DMS53 (cell line): ENCODE results near the gene IGFALS.

Experiments used
- DNase-seq: peaks from one replicate; lab custom pipeline; 2025; lab: John Stamatoyannopoulos, UW

IGFALS gene

DNA sequence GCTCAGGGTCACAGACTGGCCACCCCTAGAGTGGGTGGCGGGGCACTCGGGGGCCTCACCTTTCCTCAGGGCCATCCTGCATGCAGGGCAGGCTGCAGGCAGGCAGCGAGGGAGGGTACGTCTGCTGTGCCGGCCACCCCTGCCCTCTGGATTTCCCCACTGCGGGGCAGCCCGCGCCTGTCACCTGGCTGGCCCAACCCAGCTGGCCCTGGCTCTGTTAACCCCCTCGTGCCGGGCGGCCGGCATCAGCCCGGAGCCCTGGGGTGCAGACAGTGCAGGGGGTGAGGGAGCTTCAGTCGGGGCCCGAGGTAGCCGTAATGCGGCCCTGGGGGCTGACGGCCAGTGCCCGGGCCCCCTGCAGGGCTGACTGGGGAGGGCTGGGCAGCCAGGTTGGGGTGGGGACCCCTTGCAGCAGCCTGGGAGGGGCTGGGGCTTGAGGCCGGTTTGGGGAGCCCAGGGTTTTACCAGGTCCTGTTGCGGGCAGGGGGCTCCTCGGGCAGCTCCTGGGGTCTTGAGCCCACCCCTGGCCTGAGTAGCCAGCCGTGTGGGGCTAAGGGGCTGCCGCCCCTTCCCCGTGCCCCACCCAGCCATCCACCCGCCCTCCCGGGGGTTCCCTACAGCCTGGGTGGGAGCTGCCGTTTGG is at the start of gene IGFALS:
Gene IGFALS, minus strand, starts transcription at position 128 of the 643 bp plus-strand sequence. Its CDS starts 53 bp downstream, at position 75.
- peak; percentile 60 for DNase-seq

DNA sequence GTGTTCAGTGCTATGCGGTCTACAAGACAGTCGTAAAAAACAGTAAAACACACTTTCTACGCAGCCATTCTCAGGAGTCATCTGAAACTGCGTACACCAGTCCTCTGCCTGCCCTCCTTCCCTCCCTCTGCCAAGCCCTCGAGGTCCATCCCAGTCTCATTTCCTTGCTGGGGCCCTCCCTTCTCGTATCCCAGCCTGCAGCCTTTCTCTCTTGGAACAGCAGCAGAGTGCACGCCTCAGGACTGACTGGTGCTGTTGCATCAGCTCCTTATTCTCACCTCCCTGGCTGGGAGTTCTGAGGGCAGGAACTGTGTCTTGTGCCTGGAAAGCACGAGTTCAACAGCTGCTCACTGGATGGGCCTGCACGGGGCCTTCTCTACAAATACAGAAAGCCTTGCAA is 46.0 kb upstream of the IGFALS start:
- no peak for DNase-seq

DNA sequence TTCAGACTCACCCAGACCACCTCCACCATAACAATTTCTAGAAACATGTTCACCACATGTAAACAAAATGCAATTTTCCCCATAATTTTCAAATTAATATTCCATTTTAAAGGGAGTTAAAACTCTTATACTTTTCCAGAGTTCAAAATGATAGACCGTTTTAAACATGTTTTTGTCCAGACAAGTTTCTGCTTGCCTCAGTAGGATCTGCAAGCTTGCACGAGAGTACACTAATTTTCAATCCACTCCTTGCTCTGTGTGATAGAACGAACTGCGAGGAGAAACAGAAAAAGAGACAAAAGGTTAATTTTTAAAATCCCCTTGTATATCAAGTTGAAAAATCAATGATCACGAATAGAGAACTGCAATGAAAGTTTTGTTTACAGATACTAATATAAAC is 40.6 kb upstream of the IGFALS start:
- no peak for DNase-seq

DNA sequence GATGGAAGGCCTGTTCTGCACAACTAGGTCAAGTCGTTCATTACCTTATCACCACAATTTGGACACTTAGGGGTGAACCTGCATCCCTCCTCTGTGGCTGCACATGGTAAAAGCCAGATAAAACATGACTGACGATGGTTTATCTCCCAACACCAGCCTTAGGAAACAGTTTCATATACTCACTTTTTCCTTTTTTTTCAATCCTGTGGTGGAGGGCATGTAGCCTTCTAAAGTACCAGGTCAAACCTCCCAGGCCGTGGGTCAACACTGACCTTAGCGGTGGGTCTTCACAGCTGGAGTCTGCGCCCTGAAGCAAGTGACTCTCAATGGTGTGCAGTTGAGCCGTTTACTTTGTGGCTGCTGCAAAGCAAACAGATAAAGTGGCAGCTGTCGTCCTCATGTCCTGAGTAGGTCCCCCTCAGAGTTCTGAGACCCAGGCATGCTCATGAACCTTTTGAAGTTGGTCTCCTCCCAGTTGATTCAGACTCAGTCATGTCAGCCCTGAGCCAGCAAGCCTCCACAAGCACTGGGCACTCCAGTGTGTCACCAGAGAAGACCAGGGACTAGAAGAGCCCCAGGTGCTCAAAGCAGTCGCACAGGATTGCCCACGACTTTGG is 39.4 kb upstream of the IGFALS start:
- DNase-seq = peak; percentile 85

DNA sequence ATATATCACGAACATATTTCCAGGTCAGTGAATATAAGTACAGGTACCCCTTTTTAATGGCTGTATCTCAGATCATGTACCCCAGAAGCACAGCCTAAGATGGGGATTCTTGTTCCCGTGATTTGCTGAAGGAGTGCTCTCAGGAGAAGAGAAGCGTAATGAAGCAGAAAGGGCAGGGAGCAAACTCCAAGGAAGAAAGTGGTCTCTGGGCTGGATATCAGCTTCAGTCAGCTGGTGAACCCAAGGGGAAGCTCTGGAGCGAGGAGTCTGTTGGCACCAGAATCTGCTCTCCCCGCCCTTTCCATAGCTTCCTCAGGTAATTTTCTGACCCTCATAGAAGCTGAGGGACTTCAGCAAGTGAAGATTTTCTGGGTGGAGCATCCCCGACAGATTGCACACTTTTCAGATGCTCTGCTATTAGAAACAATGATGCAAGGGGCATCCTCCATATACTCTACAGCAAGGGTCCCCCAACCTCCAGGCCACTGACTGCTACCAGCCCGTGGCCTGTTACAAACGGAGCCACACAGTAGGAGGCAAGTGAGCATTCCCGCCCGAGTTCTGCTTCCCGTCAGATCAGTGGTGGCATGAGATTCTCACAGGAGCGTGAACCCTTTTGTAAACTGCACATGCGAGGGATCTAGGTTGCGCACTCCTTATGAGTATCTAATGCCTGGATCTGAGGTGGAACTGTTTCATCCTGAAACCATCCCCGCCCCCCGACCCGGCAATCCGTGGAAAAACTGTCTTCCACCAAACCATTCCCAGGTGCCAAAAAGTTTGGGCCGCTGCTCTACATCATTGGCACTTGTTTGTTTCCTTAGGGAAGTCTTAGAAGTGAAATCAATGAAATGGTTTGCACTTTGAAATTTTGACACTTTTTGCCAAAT is 37.9 kb upstream of the IGFALS start:
- no peak for DNase-seq

DNA sequence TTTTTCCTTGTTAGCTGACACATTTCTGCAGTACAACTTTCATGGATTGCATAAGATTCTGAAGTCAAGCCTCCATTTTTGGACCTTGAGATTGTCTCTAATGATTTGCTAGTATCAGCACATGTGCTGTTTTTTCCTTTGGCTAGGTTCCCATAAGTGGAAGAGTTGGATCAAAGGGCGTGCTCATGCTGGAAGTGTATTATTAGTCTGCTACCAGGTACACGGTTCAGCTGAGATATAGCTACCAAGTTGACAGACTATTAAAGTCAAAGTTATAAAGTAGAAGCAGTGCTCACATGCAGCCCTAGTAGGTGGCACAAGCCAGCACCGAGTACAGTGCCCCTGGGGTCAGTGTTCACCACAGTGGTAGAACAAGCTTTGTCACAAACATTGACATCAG is 36.7 kb upstream of the IGFALS start:
- DNase-seq = no peak

DNA sequence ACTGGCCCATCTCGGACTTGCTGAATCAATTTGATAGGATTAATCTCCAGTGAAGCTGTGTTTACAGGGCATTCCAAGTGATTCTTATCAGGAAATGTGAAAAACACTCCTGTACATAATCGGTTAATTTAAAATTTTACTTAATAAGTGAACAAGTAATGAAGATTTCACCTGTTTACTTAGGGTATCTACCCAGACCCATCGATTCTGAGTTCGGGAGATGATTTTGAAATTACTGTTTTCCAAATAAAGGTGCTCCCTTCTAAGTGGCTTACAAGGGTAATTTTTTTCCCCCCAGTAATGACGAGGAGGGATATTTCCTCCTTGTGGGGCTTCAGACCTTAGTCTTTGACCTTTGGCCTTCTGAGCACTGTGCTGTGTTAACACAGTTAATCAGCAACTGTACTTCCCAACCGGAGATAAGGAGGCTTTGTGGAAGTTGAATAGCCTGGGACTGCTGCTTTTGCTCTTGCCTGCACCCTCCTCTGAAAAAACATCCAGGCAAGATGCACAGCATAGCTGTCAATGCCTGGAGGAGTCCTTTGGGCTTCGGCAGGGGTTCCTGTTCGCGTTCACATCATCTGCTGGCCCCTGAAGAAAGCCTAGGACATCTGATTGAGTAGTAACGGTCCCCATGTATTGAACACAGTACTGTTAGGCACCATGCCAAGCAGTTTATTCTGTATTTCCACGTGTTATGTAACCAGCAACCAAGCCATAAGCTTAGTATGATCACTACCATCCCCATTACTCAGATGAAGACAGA is 35.3 kb upstream of the IGFALS start:
- DNase-seq = no peak

DNA sequence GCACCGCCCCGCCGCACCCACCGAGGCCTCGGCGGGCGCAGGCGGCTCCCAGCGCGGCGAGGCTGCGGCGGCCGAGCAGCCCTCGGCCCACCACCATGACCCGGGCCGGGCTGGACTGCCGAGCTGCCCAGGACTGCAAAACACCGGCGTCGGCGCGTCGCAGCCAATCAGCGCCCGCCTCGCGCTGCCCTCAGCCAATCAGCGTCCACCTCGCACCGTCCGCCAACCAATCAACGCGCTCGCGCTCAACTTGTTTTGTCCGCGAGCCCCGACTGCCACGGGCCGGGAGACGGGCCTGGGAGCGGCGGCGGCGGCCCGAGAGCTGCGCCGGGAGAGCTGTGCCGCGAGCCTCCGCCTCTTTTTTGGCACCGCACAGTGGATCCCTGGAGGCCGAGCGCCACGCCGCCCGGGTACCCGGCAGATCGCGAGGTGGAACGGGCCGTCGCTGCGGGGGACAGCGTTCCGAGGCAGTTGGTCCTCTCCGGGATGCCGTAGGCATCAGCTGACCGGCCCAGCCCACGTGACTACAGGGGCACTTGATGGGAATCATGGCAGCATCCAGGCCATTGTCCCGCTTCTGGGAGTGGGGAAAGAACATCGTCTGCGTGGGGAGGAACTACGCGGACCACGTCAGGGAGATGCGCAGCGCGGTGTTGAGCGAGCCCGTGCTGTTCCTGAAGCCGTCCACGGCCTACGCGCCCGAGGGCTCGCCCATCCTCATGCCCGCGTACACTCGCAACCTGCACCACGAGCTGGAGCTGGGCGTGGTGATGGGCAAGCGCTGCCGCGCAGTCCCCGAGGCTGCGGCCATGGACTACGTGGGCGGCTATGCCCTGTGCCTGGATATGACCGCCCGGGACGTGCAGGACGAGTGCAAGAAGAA is 33.4 kb upstream of the IGFALS start, which contains the start of the genes FAHD1 and HAGH:
Gene FAHD1, plus strand, starts transcription at position 516 of the 883 bp plus-strand sequence. Its CDS starts 33 bp downstream, at position 549.
Gene HAGH, minus strand, starts transcription at position 135 of the 883 bp plus-strand sequence. Its CDS starts 38 bp downstream, at position 97.
- DNase-seq = peak; percentile 93

DNA sequence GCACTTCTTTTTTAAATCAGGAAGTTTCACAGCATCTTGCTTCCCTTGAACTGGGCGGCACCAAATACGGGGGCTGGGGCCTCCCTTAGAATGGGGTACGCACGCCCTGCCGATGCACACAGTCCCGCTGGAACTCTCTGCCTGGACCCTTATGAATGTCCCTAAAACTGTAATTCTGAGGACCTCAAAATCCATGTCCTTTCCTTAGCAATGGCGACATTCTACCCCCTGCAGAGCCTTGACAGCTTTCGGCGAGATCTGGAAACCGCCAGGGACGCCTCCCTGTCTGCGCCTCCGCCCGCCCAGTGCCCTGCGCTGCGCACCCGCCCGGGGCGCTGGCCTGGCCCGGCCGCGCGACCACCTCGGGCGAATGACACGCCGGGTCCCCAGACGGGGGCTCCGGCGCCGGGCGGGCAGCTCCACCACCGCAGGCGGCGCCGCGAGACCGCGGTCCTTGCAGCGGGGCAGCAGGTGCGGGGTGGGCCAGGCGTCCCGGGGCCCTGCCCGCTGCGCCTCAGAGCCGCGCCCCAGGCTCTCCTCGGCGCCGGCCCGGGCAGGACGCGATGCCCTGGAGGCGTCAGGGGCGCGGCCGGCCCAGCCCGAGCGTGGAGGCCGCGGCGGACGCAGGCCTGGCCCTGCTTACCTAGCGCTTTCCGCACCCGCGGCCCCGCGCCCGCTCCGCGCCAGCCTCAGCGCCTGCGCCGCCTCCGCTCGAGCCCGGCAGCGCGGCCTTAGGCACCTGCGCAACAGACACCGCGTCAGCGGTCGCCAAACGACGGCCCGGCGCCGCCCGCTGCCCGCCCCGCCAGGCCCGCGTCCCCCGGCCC is 32.6 kb upstream of the IGFALS start:
- DNase-seq = peak; percentile 86

DNA sequence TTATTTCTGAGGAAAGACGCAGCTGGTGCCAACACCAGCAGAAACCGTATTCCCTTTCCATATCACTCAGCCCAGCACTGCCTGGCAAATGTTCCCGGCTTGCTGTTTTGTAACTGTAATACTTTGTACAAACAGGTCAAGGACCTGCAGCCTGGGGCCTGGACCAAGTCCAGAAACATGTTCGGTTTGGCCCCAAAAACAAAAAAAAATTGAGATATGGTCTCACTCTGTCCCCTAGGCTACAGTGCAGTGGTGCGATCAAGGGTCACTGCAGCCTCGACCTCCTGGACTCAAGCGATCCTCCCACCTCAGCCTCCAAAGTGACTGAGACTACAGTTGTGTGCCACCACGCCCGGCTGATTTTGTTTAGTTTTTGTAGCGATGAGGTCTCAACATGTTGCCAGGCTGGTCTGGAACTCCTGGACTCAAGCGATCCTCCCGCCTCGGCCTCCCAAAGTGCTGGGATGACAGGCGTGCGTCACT is 31.9 kb upstream of the IGFALS start:
- DNase-seq = no peak

DNA sequence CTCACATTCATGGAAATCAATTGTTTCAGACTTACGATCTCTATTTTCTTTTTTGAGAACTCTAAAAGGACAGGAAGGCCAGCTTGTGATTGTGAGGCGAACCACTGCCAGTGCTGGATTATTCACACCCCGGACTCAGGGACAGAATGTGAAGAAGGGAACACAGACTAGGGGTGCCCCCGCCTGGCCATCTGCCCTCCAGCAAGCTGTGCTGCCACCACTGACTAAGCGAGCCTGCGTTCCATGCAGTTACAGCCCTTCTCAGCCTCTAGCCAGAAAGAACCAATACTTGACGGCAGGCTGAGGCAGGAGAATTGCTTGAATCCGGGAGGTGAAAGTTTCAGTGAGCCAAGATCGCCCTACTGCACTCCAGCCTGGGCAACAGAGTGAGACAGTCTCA is 30.3 kb upstream of the IGFALS start:
- peak; percentile 52 for DNase-seq

DNA sequence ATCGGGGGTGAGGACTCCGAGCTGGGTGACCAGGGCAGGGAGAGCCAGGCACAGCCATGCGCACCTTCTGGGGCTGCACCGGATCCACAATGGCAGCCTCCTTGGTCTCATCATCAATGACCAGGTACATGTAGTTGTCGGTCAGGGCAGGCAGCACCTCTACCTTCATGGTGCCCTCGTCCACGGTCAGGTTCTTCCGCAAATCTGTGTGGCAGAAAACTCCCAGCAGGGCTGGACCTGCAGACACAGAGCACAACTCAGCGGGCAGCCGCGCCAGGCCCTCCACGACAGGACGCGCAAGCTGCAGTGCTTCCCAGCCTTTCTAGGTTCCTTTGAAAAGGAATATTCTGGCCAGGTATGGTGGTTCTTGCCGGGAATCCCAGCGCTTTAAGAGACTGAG is 29.3 kb upstream of the IGFALS start:
- no peak for DNase-seq

DNA sequence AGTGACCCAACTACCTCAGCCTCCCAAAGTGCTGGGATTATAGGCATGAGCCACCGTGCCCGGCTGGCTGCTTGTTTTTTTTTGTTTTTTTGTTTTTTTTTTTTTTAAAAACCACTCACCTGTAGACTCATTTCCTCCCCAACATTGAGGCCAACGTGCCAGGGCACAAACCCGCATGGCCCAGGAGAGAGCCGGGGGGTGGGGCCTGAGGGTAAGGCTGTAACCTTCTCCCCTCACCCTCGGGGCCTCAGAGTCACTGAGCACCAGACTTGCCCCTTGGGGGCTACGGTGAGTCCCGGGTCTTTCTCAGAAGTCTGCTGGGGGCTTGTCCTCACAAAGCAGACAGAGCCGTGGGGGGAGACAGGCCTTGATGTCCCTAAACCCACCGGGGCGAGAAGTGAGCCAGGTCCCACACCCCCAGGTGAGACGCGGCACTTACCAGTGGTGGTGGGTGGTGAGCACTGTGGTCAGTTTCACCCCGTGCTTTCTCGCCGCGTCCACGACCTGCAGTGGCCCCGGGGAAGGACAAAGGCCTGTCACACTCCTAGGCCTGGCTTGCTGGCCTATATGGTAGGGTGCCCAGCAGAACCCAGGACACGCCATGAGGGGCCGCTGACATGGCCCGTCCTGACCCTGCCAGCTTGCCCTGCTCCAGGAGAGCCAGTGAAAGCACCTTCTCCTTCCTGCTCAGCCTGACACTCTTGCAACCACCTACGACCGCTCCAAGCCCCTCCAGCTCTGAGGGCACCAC is 28.5 kb upstream of the IGFALS start:
- peak; percentile 84 for DNase-seq

DNA sequence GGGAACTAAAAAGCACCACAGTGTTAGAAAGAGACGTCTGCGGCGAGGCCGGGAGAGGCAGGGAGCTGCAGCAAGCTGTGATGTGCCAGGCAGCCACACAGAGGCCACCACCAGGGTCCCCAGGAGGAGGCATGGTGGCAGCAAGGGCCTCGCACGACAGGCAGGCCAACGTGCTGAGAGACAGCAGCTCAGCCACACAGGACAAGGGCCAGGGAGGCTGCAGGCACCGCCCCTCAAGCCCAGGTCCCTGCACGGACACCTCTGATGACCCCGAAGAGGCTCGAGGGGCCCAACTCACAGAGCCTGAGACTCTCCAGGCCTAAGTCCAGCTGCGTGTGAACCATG is 27.4 kb upstream of the IGFALS start:
- DNase-seq = no peak

DNA sequence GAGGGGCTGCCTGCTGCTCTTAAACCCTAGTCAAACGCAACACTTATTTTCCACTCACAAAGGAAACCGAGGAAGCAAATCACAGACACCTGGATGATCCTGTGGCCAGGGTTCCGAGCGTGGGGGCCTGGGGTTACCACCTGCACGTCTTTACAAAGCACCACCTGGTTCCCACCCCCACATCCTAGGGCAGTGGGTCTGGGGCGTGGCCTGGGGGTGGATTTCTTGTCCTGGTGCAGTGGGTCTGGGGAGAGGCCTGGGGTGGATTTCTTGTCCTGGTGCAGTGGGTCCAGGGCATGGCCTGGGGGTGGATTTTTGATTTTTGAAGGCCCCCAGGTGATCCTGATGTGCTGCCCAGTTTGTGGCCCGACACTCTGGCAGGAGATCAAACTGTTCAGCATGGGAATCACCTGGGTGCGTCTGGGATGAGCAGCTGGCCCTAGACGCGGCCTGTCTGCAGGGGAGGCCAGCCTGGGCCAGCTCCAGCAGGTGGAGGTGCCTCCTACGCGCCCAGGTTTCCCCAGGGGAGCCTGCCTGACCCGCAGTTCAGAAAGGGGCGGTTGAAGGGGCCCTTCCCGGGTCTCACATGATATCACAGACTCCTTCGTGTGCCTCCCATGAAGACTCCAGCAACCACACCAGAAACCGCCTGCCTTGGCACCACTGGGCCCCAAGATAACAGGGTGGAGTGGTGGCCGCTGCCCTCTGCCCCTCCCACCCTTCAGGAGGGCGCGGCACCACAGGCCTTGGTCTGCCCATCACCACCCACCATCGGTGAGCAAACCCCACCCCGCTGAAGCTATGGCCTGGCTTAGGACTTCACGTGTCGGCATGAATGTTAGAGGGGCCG is 26.8 kb upstream of the IGFALS start:
- no peak for DNase-seq

DNA sequence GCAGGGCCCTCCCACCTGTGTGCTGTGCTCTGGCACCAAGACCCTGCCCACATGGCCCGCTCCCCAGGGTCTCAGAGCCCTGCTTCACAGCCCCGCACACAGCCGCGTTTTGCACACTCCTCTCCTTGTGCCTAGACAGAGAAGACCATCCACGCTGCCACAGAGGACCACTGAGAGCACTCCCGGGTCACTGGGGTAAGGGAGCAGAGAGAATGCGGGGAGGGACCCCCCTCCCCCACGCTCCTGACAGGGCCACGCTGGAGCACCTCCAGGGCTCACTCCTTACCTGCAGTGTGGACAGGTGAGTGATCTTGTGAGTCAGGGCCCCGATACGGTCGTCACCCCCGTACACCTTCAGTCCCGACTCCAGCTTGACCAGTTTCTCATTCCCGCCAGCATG is 26.1 kb upstream of the IGFALS start:
- no peak for DNase-seq

DNA sequence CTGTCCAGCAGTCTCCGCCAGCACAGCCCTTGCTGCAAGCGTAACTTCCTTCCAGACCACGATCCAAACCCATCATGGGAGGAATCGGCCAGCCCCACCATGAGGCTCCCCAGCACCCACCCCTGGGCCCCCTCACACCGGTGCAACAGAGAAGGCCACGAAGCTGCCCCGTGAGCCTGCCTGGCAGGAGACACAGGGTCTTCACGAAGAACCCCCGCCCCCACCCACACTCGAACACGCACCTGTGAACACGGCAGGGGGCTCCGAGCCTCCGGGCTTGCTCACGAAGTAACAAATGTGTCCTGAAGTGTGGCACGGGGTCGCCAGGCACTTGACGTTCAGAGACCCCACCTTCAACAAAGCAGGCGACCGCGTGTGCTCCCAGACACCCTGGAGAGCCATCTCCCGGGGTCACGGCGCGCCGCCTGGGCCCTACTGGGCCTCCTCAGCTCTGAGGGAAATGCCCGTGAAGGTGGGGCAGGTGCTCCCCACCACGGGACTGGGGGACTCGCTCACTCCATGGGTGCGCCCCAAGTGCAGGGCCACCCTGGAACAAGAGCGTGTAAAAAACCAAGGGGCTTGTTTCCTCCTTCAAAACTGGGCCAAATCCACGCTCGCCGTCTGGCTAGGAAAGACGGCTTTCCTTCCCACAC is 25.5 kb upstream of the IGFALS start:
- DNase-seq = no peak
